ENCODE results near the gene C3orf33.

The C3orf33 gene

DNA sequence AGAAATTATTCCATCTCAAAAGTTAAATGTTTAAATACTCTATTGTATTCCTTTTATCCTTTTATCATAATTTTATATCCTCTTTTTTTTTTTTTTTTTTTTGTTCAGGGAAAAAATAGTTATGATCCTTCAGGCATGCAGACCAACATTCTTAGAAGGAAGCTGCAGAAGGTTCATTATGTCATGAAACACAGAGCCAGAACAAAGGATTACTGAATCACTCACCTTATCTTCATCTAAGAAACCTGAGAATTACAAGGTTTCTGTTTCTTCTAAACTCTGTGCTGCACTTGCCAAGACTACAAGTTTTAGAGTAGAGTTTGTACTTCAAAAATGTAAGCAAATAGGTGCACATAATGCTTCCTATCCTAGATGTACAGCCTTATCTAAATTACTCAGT, 64.5 kb downstream of the C3orf33 start:
- no peak for DNase-seq (ENCODE audit: low read depth)

DNA sequence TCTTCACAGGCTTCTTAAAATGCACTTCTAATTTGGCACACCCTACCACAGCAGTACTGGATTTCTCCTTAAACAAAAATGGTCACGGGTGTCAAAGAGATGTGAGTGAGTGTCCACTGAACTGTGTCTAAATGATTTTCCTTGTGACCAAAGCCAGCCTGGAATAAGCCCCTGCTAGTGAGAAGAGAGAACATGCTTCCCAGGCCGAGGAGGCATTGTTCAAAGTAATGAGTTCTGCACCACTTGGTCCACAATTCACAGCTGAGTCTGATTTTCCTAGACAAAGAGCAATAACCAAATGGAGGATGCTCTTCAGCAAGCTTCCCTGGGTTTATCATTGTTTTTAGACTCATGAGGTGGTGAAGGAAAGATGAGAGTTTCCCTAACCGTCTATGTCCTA, 65.0 kb downstream of the C3orf33 start:
- no peak for DNase-seq (ENCODE audit: low read depth)

DNA sequence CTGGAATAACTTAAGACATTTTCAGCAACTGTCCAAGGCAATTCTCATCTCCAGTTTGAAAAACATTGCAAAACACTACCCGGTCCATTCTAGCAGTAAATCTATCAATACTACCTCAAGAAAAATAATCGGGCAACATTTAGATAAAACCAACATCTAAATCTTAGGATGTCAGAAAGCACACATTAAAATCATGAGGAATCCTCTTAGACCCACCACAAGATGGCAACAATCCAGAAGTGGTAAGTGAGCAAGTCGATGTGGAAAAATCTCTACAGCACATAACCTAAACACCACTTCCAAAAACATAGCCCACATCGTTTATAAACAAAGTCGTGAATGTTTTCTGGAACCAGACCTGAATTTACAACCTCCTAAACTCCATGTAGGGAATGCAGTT, 66.9 kb downstream of the C3orf33 start:
- DNase-seq (ENCODE audit: low read depth), result no peak

DNA sequence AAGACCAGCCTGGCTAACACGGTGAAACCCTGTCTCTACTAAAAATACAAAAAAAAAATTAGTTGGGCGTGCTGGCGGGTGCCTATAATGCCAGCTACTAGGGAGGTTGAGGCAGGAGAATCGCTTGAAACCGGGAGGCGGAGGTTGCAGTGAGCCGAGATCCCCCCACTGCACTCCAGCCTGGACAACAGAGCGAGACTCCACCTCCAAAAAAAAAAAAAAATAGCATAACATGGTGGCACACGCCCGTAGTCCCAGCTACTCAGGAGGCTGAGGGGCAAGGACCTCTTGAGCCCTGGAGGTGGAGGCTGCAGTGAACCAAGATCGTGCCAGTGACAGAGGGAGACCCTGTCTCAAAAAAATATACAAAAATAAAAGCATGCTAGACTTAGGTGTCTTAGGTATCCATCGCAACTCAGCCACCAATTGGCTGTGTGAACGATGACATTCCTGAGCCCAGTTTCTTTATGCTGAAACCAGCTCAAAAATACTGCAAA, 67.5 kb downstream of the C3orf33 start:
- DNase-seq (ENCODE audit: low read depth), result no peak

DNA sequence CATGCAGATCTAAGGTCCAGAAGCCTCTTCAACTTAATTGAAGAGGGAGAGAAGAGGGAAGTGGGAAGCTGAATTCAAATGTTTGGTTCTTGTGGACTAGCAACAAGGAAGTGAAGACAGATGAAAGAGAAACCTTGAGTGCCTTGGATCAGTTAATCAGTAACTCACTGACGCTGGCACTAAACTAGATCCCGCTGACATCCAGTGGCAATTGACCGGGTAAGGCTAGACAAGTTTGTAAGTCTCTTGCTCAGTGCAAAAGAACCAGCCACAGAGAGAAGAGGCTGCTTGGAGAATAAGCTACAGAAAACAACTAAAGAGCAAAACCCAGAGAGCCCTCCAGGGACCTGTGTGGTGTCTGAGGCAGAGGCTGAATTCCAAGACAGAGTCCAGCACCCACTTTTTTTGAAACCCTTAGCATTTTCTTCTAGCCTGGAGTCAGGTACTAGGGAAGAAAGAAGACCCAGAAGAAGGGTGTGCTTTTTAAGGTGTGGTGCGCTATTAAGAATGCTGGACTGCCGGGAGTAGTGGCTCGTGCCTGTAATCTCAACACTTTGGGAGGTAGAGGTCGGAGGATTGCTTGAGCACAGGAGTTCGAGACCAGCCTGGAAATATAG, 68.1 kb downstream of the C3orf33 start:
- no peak for DNase-seq (ENCODE audit: low read depth)

DNA sequence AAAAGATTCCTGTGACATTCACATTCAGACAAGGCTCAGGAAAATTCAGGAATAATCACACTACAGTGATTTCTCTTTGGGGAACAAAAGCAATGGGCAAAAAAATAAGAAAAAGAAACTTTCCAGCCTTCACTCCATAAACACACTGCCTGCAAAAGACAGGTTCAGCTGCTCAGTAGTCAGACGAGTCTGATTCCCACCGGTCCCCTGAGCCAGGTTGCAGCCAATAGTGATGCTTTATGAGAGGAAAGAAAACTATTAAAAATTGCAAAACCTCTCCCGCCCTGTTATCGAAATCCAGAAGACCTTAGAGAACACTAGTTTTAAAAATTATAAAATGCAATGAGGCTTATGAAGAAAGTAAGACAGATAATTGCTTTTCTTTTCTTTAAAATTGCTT, 69.7 kb downstream of the C3orf33 start:
- no peak for DNase-seq (ENCODE audit: low read depth)

DNA sequence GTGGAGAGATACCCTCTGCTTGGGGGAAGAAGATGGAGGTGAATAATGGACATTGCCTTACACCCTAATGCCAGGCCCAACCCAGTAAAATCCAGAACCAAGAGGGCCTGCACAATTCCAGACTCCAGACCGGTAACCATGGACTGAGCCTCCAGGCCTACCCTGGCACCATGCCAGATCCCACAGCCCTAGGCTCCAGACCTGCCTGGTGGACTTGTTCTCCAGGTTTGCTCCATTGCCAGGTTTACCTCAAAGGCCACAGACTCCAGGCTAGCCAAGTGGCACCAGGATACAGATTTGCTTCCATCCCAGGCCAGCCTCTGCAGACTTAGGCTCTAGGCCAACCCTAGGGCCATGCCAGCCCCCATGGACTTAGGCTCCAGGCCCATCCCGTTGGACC, 75.2 kb downstream of the C3orf33 start:
- no peak for DNase-seq (ENCODE audit: low read depth)

DNA sequence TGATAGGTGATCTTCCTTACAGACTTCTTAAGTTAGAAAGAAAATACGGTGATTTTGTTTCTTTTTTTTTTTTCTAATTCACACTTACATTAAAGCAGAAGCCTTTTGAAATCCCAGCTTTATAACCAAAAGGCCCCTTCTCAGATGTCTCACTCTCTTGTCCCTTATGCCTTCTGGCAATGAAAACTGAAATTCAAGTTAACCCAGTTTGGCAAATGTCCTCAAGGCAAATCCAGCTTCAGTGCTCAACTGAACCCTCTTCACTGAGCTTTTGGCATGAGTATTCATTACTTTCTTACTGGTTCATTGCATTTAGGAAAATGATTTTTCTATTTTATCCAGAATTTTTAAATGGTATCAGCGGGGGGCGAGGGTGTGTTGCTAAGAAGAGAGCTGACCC, 78.2 kb downstream of the C3orf33 start:
- no peak for DNase-seq (ENCODE audit: low read depth)

DNA sequence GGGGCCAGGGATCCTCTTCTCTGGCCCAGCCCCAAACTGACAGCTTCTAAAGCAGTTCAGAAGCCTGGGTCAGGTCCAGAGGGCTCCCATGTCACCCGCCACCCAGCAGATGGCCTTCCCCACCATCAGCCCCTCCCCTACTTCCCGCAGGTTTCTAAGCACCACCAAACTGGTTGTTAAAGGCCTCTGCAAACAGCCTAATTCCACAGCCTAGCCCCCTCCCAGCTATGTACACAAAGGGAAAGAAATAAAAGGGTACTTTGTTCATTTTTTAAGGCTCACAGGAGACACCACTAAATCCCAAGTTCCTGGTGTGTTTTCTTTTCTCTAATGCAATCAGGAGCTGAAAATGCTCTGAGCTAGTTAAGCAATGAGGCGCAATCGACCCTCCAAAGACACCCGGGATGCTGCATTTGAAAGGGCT, 91.8 kb downstream of the C3orf33 start:
- no peak for DNase-seq (ENCODE audit: low read depth)

Measured in GM04504 (cell line).